SK-N-MC (cell line): Measurements from ENCODE around the gene PAXIP1.

ENCODE experiments used
- EZH2 ChIP-seq: fragments of 200-600 bp; sonication (generic); IDR thresholded peaks from one replicate; pipeline ENCODE4 v1.6.1; 2017; ENCODE audit warnings: antibody characterized with exemption
- FOXP2 ChIP-seq: optimal IDR thresholded peaks from 2 replicates; pipeline ENCODE3; 2011; ENCODE audit warnings: mild to moderate bottlenecking, moderate library complexity; ENCODE audit not compliant: insufficient read depth; ENCODE audit errors: extremely low read length, control extremely low read depth
- POLR2AphosphoS5 ChIP-seq: IDR thresholded peaks from 2 replicates; pipeline ENCODE4 v1.6.1; 2012; ENCODE audit warnings: mild to moderate bottlenecking, low read depth, low read length, borderline replicate concordance

DNA sequence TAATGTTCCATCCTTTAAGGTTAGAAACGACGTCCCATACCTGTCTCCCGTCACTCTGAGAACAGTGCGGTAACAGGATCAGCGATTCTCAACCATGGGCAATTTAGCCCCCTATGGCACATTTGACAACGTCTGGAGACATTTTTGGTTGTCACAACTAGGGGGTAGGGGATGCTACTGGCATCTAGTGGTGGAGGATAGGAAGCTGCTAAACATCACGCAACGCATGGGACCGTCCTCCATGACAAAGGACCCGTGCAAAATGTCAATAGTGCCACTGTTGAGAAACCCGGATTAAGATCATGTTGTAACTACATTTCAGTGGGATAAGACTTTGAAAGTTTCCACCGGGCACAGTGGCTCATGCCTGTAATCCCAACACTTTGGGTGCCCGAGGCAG is 5.0 kb upstream of the PAXIP1 start:
- TF ChIP-seq POLR2AphosphoS5 (no peak), EZH2 (no peak), FOXP2 (peak; percentile 18)
